H1 (cell line): Measurements from ENCODE around the gene TOP3B. TPM values are rescaled to one million over a fixed set of nuclear protein-coding genes. Genes with fewer than 3 reads are reported as not detected.

ENCODE experiments used
- CTCF ChIA-PET: fragments of 300-600 bp; sonication (Branson Sonifier 250); formaldehyde crosslinking; loops from one replicate; lab custom pipeline; 2021; ENCODE audit not compliant: partially characterized antibody; lab: Charles Lee
- POLR2A ChIA-PET: fragments of 300-600 bp; sonication (Branson Sonifier 250); formaldehyde crosslinking; loops from one replicate; lab custom pipeline; 2021; ENCODE audit warnings: inconsistent platforms; ENCODE audit not compliant: partially characterized antibody; lab: Charles Lee
- DNase-seq, 2 experiments: peaks; one replicate each; pipeline versions ENCODE4 v3.0.0 to v3.0.0-alpha.2; 2010 to 2022; ENCODE audit warnings: low spot score in 2 of 2, low read depth in 1 of 2, mixed read lengths in 1 of 2
- FAIRE-seq: peaks from 2 replicates; lab custom pipeline; 2011; peaks lifted over from hg19 to GRCh38; lab: Jason Lieb, UNC
- H2AFZ ChIP-seq: 2 replicates; pipeline ENCODE4 v1.8.1; 2012; ENCODE audit warnings: low read length, inconsistent platforms
- H2AK5ac ChIP-seq: 2 replicates; pipeline ENCODE4 v1.6.1; 2013; ENCODE audit warnings: low read depth, low read length
- H2BK120ac ChIP-seq: replicated peaks from 2 replicates; pipeline ENCODE3; 2013; ENCODE audit warnings: low read depth, low read length, inconsistent platforms
- H2BK12ac ChIP-seq: 2 replicates; pipeline ENCODE4 v1.6.1; 2013; ENCODE audit warnings: low read depth, low read length
- H2BK15ac ChIP-seq: 2 replicates; pipeline ENCODE4 v1.6.1; 2013; ENCODE audit warnings: low read length
- H2BK20ac ChIP-seq: 2 replicates; pipeline ENCODE4 v1.6.1; 2013; ENCODE audit warnings: low read length
- H2BK5ac ChIP-seq: 2 replicates; pipeline ENCODE4 v1.6.1; 2013; ENCODE audit warnings: low read depth, low read length
- H3K14ac ChIP-seq: 2 replicates; pipeline ENCODE4 v1.6.1; 2013; ENCODE audit warnings: inconsistent platforms; ENCODE audit not compliant: insufficient read length
- H3K18ac ChIP-seq: 2 replicates; pipeline ENCODE4 v1.6.1; 2013; ENCODE audit warnings: low read length; ENCODE audit errors: extremely low read depth
- H3K23ac ChIP-seq: 2 replicates; pipeline ENCODE4 v1.6.1; 2013; ENCODE audit warnings: inconsistent platforms; ENCODE audit not compliant: insufficient read length
- H3K23me2 ChIP-seq: 2 replicates; pipeline ENCODE4 v1.6.1; 2013; ENCODE audit warnings: low read depth, low read length
- H3K27ac ChIP-seq: 2 replicates; pipeline ENCODE4 v1.6.1; 2011; ENCODE audit warnings: low read depth, low read length, inconsistent platforms
- H3K27me3 ChIP-seq, 4 experiments: replicated peaks in 1 of 4; 1 replicate in 1 of 4; 2 replicates in 3 of 4; pipeline versions ENCODE4 v1.6.1 to v1.8.1; 2011 to 2013; ENCODE audit warnings: low read length in 3 of 4, mild to moderate bottlenecking in 3 of 4, inconsistent platforms in 2 of 4, mixed read lengths in 2 of 4, moderate library complexity in 1 of 4; ENCODE audit not compliant: control insufficient read depth in 3 of 4, insufficient read depth in 3 of 4; ENCODE audit errors: extremely low read depth in 1 of 4
- H3K36me3 ChIP-seq, 4 experiments: 2 replicates each; pipeline versions ENCODE4 v1.6.1 to v1.8.1; 2011 to 2013; ENCODE audit warnings: mild to moderate bottlenecking in 4 of 4, low read length in 3 of 4, moderate library complexity in 2 of 4, control low read depth in 1 of 4, inconsistent platforms in 1 of 4; ENCODE audit not compliant: insufficient read depth in 4 of 4, control insufficient read depth in 2 of 4
- H3K4ac ChIP-seq: replicated peaks from 2 replicates; pipeline ENCODE3; 2013; ENCODE audit warnings: low read length, low read depth, mixed read lengths, inconsistent platforms; ENCODE audit not compliant: insufficient read length
- H3K4me1 ChIP-seq, 4 experiments: replicated peaks in 1 of 4; 1 replicate in 1 of 4; 2 replicates in 3 of 4; pipeline versions ENCODE4 v1.6.1 to v1.8.1; 2011 to 2013; ENCODE audit warnings: low read length in 3 of 4, inconsistent platforms in 2 of 4, mixed read lengths in 1 of 4; ENCODE audit not compliant: insufficient read depth in 4 of 4, control insufficient read depth in 3 of 4
- H3K4me2 ChIP-seq, 2 experiments: 2 replicates each; pipeline versions ENCODE4 v1.6.1 to v1.8.1; 2011 to 2013; ENCODE audit warnings: low read depth in 2 of 2, low read length in 2 of 2, control low read depth in 1 of 2, inconsistent platforms in 1 of 2, mild to moderate bottlenecking in 1 of 2; ENCODE audit not compliant: insufficient read depth in 1 of 2
- H3K4me3 ChIP-seq, 4 experiments: fragments of 200-600, 300-600 bp in 1 of 4; sonication (generic), shearing (Covaris generic), sonication (Bioruptor Twin) in 1 of 4; 2 replicates each; pipeline versions ENCODE4 v1.5.1 to v1.8.1; 2011 to 2016; ENCODE audit warnings: low read length in 4 of 4, low read depth in 3 of 4, control low read depth in 2 of 4, inconsistent platforms in 2 of 4, mild to moderate bottlenecking in 2 of 4, mixed read lengths in 1 of 4, moderate library complexity in 1 of 4; ENCODE audit not compliant: insufficient read depth in 2 of 4; ENCODE audit errors: extremely low read depth in 1 of 4
- H3K56ac ChIP-seq: replicated peaks from 2 replicates; pipeline ENCODE3; 2013; ENCODE audit warnings: low read depth, mild to moderate bottlenecking, mixed read lengths, low read length, inconsistent platforms; ENCODE audit not compliant: insufficient read length
- H3K79me1 ChIP-seq: 2 replicates; pipeline ENCODE4 v1.6.1; 2013; ENCODE audit warnings: low read depth, low read length, control low read depth
- H3K79me2 ChIP-seq, 2 experiments: 2 replicates each; pipeline versions ENCODE4 v1.6.1 to v1.8.1; 2012 to 2013; ENCODE audit warnings: low read length in 2 of 2, mild to moderate bottlenecking in 2 of 2, inconsistent platforms in 1 of 2; ENCODE audit not compliant: insufficient read depth in 2 of 2, control insufficient read depth in 1 of 2
- H3K9ac ChIP-seq, 4 experiments: replicated peaks in 1 of 4; 1 replicate in 1 of 4; 2 replicates in 3 of 4; pipeline versions ENCODE4 v1.6.1 to v1.8.1; 2011 to 2013; ENCODE audit warnings: low read depth in 3 of 4, low read length in 3 of 4, control low read depth in 2 of 4, mild to moderate bottlenecking in 2 of 4, moderate library complexity in 2 of 4, inconsistent platforms in 1 of 4; ENCODE audit errors: extremely low read depth in 1 of 4
- H3K9me3 ChIP-seq, 2 experiments: 2 replicates each; pipeline versions ENCODE4 v1.6.1 to v1.8.1; 2012 to 2013; ENCODE audit warnings: mild to moderate bottlenecking in 2 of 2, moderate library complexity in 2 of 2, control low read depth in 1 of 2, inconsistent platforms in 1 of 2, low read depth in 1 of 2, low read length in 1 of 2, mixed read lengths in 1 of 2; ENCODE audit not compliant: insufficient read depth in 2 of 2
- H4K20me1 ChIP-seq, 2 experiments: replicated peaks in 1 of 2; 2 replicates each; pipeline versions ENCODE3 to v1.8.1; 2011 to 2013; ENCODE audit warnings: inconsistent platforms in 2 of 2, low read length in 2 of 2, mild to moderate bottlenecking in 1 of 2; ENCODE audit not compliant: insufficient read depth in 2 of 2, control insufficient read depth in 1 of 2
- H4K5ac ChIP-seq: 2 replicates; pipeline ENCODE4 v1.6.1; 2013; ENCODE audit warnings: low read length, low read depth, mixed read lengths, inconsistent platforms; ENCODE audit not compliant: insufficient read length
- H4K8ac ChIP-seq: 2 replicates; pipeline ENCODE4 v1.8.0; 2013; ENCODE audit warnings: mild to moderate bottlenecking, moderate library complexity, low read length, inconsistent platforms; ENCODE audit not compliant: insufficient read depth; ENCODE audit errors: extremely low read depth
- H4K91ac ChIP-seq: replicated peaks from 2 replicates; pipeline ENCODE3; 2013; ENCODE audit warnings: low read length, mixed read lengths, inconsistent platforms; ENCODE audit not compliant: insufficient read length
- CBX5 ChIP-seq: fragments of 300-800, 300-1000 bp; sonication (generic); IDR thresholded peaks from 2 replicates; pipeline ENCODE4 v1.7.1; 2016; ENCODE audit warnings: antibody characterized with exemption, low read length, low read depth
- POLR2AphosphoS5 ChIP-seq: IDR thresholded peaks from 2 replicates; pipeline ENCODE4 v1.6.1; 2011; ENCODE audit warnings: low read depth, low read length
- WGBS, 2 experiments: shearing (Covaris generic) in 1 of 2; methylation state at CpG; one replicate each; pipeline versions ENCODE4 v1.1.6 to v1.1.7; 2013 to 2015; ENCODE audit warnings: low lambda C conversion rate in 2 of 2, mixed read lengths in 2 of 2, inconsistent platforms in 1 of 2, low coverage in 1 of 2, missing lambda C conversion rate in 1 of 2; ENCODE audit not compliant: insufficient replicate concordance in 2 of 2, insufficient coverage in 1 of 2, insufficient read length in 1 of 2; ENCODE audit errors: extremely low coverage in 1 of 2, missing lambda C conversion rate in 1 of 2; 5-methylcytosine and 5-hydroxymethylcytosine counted together
- polyA plus RNA-seq, 7 experiments: library from polyadenylated mRNA; depleted of rRNA in 3 of 7; stranded (reverse) in 5 of 7; unstranded in 2 of 7; fragments of >200 nt in 5 of 7; fragments of 200-250 nt in 2 of 7; gene quantifications; 1 replicate in 5 of 7; 2 replicates in 1 of 7; 4 replicates in 1 of 7; pipeline versions ENCODE4 v1.2.1 to v1.2.3, GENCODE V29; 2011 to 2013; ENCODE audit warnings: missing spikeins in 2 of 7, mixed read lengths in 2 of 7
- total RNA-seq: library from RNA; stranded (reverse); fragmentation: NEBNext Ultra II Directional; extraction: Animal tissue kit (Norgen Biotek cat#: 25700); gene quantifications from 2 replicates; pipeline ENCODE4 v1.2.1, GENCODE V29; 2021

The TOP3B gene
- total and polyA plus RNA-seq, 2 of the 8 experiments (the other 6 are each of a cell fraction or from before 2014, with no cell fraction given) = 30.4 to 52.8 TPM

GRCh38 chr22:22026157-22026831 is 43.7 kb upstream of the TOP3B start:
- DNase-seq = no peak
- Histone ChIP-seq H2BK5ac (no peak overlapping the region), H3K23ac (no peak overlapping the region), H3K27me3 (peaks cover 9 to 82% (median 62%) of the 10 kb centered on the region in 4 experiments), H2BK20ac (no peak overlapping the region), H2AK5ac (no peak overlapping the region), H4K5ac (no peak overlapping the region), H3K4ac (no peak overlapping the region), H3K79me2 (no peaks in the 10 kb centered on the region), H3K4me1 (peaks cover 0 to 10% (median 5%) of the 10 kb centered on the region in 4 experiments; a peak in 4 of 7 replicates), H3K9me3 (no peaks in the 10 kb centered on the region), H4K8ac (no peak overlapping the region), H2BK120ac (no peak overlapping the region), H4K91ac (peak overlapping the region; percentile 26), H3K36me3 (no peaks in the 10 kb centered on the region), H3K14ac (no peak overlapping the region), H3K9ac (no peak overlapping the region), H2BK15ac (peak overlapping the region; percentile 65; the same call in 1 of the 2 replicates), H3K56ac (no peak overlapping the region), H3K27ac (no peak overlapping the region), H3K23me2 (0 out of 2 replicates have a peak, but pooled peaks cover 2% of the 10 kb centered on the region)
- CTCF ChIA-PET = interaction anchor here (0.9 to 2.1 kb wide), 2 partner anchors 41 to 77 kb away, joined by 4 read pairs; no protein-coding TSS in a partner anchor
- no peak for TF ChIP-seq POLR2AphosphoS5
- TF ChIP-seq CBX5 = no peak
- TF ChIP-seq, all 59 proteins: peak for 0
- POLR2A ChIA-PET = no interaction called here
- FAIRE-seq = no peak
- H3K18ac ChIP-seq = no peak overlapping the region
- no peak overlapping the region for H3K4me3 ChIP-seq
- H3K4me2 ChIP-seq = no peak overlapping the region
- peaks cover 0 to 2% of the 10 kb centered on the region in 2 experiments for H4K20me1 ChIP-seq
- 92% methylated on average over 13 of the region's 13 CpGs; no CpG with 5 or more reads in 1 of the 2 experiments for WGBS, 2 experiments
- no peaks in the 10 kb centered on the region for H3K79me1 ChIP-seq
- no peak overlapping the region; the same call in 1 of the 2 replicates for H2AFZ ChIP-seq
- no peak overlapping the region; the same call in 1 of the 2 replicates for H2BK12ac ChIP-seq
